OCI-LY1 (cell line): Measurements from ENCODE around the gene TGM2.

Experiments
- H2AFZ ChIP-seq: fragments of 200-600 bp; sonication (generic), shearing (Covaris generic); 2 replicates; pipeline ENCODE4 v1.6.0; 2014; ENCODE audit warnings: antibody characterized with exemption, mild to moderate bottlenecking, low read length
- H3F3A ChIP-seq: fragments of 200-600 bp; sonication (generic), shearing (Covaris generic); 2 replicates; pipeline ENCODE4 v1.6.0; 2014; ENCODE audit warnings: mild to moderate bottlenecking, antibody characterized with exemption, low read length, moderate library complexity; ENCODE audit not compliant: insufficient read depth
- H3K27ac ChIP-seq: fragments of 200-600 bp; sonication (generic); 2 replicates; pipeline ENCODE4 v1.5.1; 2014; ENCODE audit warnings: low read length, mixed run types, mild to moderate bottlenecking, low read depth; ENCODE audit not compliant: poor library complexity, severe bottlenecking
- H3K27me3 ChIP-seq: fragments of 200-600 bp; sonication (generic); 2 replicates; pipeline ENCODE4 v1.6.0; 2014; ENCODE audit warnings: antibody characterized with exemption, mild to moderate bottlenecking, low read length, moderate library complexity; ENCODE audit not compliant: insufficient read depth
- H3K36me3 ChIP-seq: fragments of 200-600 bp; sonication (generic); 2 replicates; pipeline ENCODE4 v1.6.1; 2014; ENCODE audit warnings: mild to moderate bottlenecking, antibody characterized with exemption, low read length, moderate library complexity, mixed read lengths; ENCODE audit not compliant: insufficient read depth
- H3K4me1 ChIP-seq: fragments of 200-600 bp; sonication (generic); 2 replicates; pipeline ENCODE4 v1.5.1; 2014; ENCODE audit warnings: mild to moderate bottlenecking, low read length, moderate library complexity; ENCODE audit not compliant: insufficient read depth, severe bottlenecking
- H3K4me2 ChIP-seq: fragments of 200-600 bp; sonication (generic), shearing (Covaris generic); 2 replicates; pipeline ENCODE4 v1.6.1; 2014; ENCODE audit warnings: low read length
- H3K4me3 ChIP-seq: fragments of 200-600 bp; sonication (generic); 2 replicates; pipeline ENCODE4 v1.5.1; 2014; ENCODE audit warnings: low read length, low read depth, mild to moderate bottlenecking, mixed read lengths; ENCODE audit not compliant: poor library complexity, severe bottlenecking
- H3K79me2 ChIP-seq: fragments of 200-600 bp; shearing (Covaris generic); 2 replicates; pipeline ENCODE4 v1.6.1; 2016; ENCODE audit warnings: mixed run types, low read length, mixed read lengths; ENCODE audit not compliant: insufficient read depth
- H3K9ac ChIP-seq: fragments of 200-600 bp; sonication (generic), shearing (Covaris generic); 2 replicates; pipeline ENCODE4 v1.6.1; 2014; ENCODE audit warnings: mild to moderate bottlenecking, low read length, mixed read lengths
- H3K9me2 ChIP-seq: fragments of 200-600 bp; sonication (generic), shearing (Covaris generic); 2 replicates; pipeline ENCODE4 v1.6.1; 2014; ENCODE audit warnings: low read depth, mild to moderate bottlenecking, low read length, mixed read lengths
- H3K9me3 ChIP-seq: fragments of 200-600 bp; shearing (Covaris generic); 2 replicates; pipeline ENCODE4 v1.6.1; 2014; ENCODE audit warnings: low read length, mixed read lengths
- H4K20me1 ChIP-seq: fragments of 200-600 bp; sonication (generic), shearing (Covaris generic); 2 replicates; pipeline ENCODE4 v1.6.0; 2016; ENCODE audit warnings: mild to moderate bottlenecking, low read length; ENCODE audit not compliant: insufficient read depth
- EZH2 ChIP-seq: fragments of 200-600 bp; sonication (generic), shearing (Covaris generic); IDR thresholded peaks from 2 replicates; pipeline ENCODE4 v1.8.0; 2017; ENCODE audit warnings: borderline replicate concordance, mixed run types, mild to moderate bottlenecking, antibody characterized with exemption, low read length, moderate library complexity, mixed read lengths
- TF ChIP-seq, protein P1 (sequence below): fragments of 200-600 bp; sonication (generic), shearing (Covaris generic); IDR thresholded peaks from 2 replicates; pipeline ENCODE4 v1.5.1; 2017; ENCODE audit warnings: mild to moderate bottlenecking, antibody characterized with exemption, low read length, moderate library complexity, mixed read lengths

The TGM2 gene

DNA sequence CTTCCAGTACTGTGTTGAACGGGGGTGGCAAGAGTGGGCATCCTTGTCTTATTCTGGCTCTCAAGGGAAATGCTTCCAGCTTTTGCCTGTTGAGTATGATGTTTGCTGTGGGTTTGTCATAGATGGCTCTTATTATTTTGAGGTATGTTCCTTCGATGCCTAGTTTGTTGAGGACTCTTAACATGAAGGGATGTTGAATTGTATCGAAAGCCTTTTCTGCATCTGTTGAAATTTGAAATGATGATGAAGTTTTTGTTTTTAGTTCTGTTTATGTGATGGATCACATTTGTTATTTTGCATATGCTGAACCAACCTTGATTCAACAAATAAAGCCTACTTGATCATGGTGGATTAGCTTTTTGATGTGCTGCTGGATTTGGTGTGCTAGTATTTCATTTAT is 83.5 kb downstream of the TGM2 start:
- no peaks in the 10 kb centered on the region for H3K4me1 ChIP-seq
- no peak for TF ChIP-seq EZH2
- TF ChIP-seq, protein P1, sequence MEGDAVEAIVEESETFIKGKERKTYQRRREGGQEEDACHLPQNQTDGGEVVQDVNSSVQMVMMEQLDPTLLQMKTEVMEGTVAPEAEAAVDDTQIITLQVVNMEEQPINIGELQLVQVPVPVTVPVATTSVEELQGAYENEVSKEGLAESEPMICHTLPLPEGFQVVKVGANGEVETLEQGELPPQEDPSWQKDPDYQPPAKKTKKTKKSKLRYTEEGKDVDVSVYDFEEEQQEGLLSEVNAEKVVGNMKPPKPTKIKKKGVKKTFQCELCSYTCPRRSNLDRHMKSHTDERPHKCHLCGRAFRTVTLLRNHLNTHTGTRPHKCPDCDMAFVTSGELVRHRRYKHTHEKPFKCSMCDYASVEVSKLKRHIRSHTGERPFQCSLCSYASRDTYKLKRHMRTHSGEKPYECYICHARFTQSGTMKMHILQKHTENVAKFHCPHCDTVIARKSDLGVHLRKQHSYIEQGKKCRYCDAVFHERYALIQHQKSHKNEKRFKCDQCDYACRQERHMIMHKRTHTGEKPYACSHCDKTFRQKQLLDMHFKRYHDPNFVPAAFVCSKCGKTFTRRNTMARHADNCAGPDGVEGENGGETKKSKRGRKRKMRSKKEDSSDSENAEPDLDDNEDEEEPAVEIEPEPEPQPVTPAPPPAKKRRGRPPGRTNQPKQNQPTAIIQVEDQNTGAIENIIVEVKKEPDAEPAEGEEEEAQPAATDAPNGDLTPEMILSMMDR: no peak
- H4K20me1 ChIP-seq: no peaks in the 10 kb centered on the region
- no peak overlapping the region for H3K9ac ChIP-seq
- H3K9me3 ChIP-seq: 0 out of 2 replicates have a peak, but pooled peaks cover 2% of the 10 kb centered on the region
- H3K4me3 ChIP-seq: no peak overlapping the region
- H3K27ac ChIP-seq: no peak overlapping the region
- H2AFZ ChIP-seq: no peak overlapping the region
- H3K27me3 ChIP-seq: no peaks in the 10 kb centered on the region
- H3K9me2 ChIP-seq: no peaks in the 10 kb centered on the region
- no peaks in the 10 kb centered on the region for H3F3A ChIP-seq
- H3K4me2 ChIP-seq: no peak overlapping the region
- H3K79me2 ChIP-seq: peaks cover 10% of the 10 kb centered on the region
- H3K36me3 ChIP-seq: peaks cover 97% of the 10 kb centered on the region

DNA sequence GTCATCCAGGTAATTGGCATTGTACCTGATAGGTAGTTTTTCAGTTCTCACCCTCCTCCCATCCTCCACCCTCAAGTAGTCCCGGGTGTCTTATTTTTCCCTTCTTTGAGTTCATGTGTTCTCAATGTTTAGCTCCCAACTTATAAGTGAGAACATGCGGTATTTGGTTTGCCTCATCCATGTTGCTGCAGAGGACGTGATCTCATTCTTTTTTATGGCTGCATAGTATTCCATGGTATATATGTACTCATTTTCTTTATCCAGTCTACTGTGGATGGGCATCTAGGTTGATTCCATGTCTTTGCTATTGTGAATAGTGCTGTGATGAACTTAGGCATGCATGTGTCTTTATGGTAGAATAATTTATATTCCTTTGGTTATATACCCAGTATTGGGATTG is 85.7 kb downstream of the TGM2 start:
- H3K9me3 ChIP-seq: peaks cover 18% of the 10 kb centered on the region
- peaks cover 10% of the 10 kb centered on the region for H3K79me2 ChIP-seq
- H2AFZ ChIP-seq: no peak overlapping the region
- no peaks in the 10 kb centered on the region for H4K20me1 ChIP-seq
- H3F3A ChIP-seq: no peaks in the 10 kb centered on the region
- no peak for TF ChIP-seq EZH2
- TF ChIP-seq, protein P1: no peak
- H3K9me2 ChIP-seq: no peaks in the 10 kb centered on the region
- H3K36me3 ChIP-seq: peaks cover 99% of the 10 kb centered on the region
- H3K9ac ChIP-seq: no peak overlapping the region
- no peak overlapping the region for H3K4me3 ChIP-seq
- H3K4me1 ChIP-seq: no peaks in the 10 kb centered on the region
- no peak overlapping the region for H3K4me2 ChIP-seq
- no peaks in the 10 kb centered on the region for H3K27me3 ChIP-seq
- no peak overlapping the region for H3K27ac ChIP-seq

DNA sequence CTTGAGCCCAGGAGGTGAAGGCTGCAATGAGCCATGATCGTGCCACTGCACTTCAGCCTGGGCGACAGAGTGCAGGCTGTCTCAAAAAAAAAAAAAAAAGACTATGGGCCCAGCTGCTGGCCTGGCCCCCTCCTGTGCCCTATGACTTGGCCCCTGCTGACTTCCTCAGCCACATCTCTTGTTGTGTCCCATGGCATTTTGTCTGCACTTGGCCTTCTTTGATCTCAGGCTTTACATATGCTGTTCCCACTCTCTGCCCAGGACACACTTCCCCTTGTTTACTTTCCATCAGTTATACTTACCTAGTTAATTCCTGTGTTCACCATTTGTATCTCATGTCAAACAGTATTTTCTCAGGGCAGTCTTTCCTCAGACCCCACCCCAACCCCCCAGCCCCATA is 87.0 kb downstream of the TGM2 start:
- H3F3A ChIP-seq: no peaks in the 10 kb centered on the region
- no peak overlapping the region for H3K27ac ChIP-seq
- no peaks in the 10 kb centered on the region for H3K9me2 ChIP-seq
- no peak overlapping the region for H3K4me3 ChIP-seq
- TF ChIP-seq, protein P1: no peak
- TF ChIP-seq EZH2: no peak
- no peak overlapping the region for H3K9ac ChIP-seq
- no peaks in the 10 kb centered on the region for H3K4me1 ChIP-seq
- no peaks in the 10 kb centered on the region for H4K20me1 ChIP-seq
- no peaks in the 10 kb centered on the region for H3K27me3 ChIP-seq
- peaks cover 25% of the 10 kb centered on the region for H3K9me3 ChIP-seq
- peaks cover 10% of the 10 kb centered on the region for H3K79me2 ChIP-seq
- H2AFZ ChIP-seq: no peak overlapping the region
- H3K36me3 ChIP-seq: peaks cover 99% of the 10 kb centered on the region
- H3K4me2 ChIP-seq: no peak overlapping the region
